MM.1S (cell line): ENCODE measurements around the gene CAPN11.

ENCODE experiments used
- DNase-seq: peaks from one replicate; pipeline ENCODE4 v3.0.0-alpha.2; 2015
- H2AFZ ChIP-seq: fragments of 300-600 bp; sonication (generic); 2 replicates; pipeline ENCODE4 v1.6.0; 2016; ENCODE audit warnings: antibody characterized with exemption, low read length
- H3F3A ChIP-seq: fragments of 300-600 bp; sonication (generic); 2 replicates; pipeline ENCODE4 v1.6.1; 2016; ENCODE audit warnings: mild to moderate bottlenecking, antibody characterized with exemption, low read length, moderate library complexity, mixed read lengths; ENCODE audit not compliant: insufficient read depth
- H3K27ac ChIP-seq: fragments of 300-600 bp; sonication (generic); 2 replicates; pipeline ENCODE4 v1.5.1; 2016; ENCODE audit warnings: mild to moderate bottlenecking, low read length
- H3K27me3 ChIP-seq: fragments of 300-600 bp; sonication (generic); replicated peaks from 2 replicates; pipeline ENCODE4 v1.6.0; 2016; ENCODE audit warnings: low read length; ENCODE audit not compliant: insufficient read depth
- H3K36me3 ChIP-seq: fragments of 300-600 bp; sonication (generic); replicated peaks from 2 replicates; pipeline ENCODE4 v1.6.1; 2016; ENCODE audit warnings: mild to moderate bottlenecking, low read length, mixed read lengths; ENCODE audit not compliant: insufficient read depth
- H3K4me1 ChIP-seq: fragments of 300-600 bp; sonication (generic); 2 replicates; pipeline ENCODE4 v1.6.1; 2016; ENCODE audit warnings: low read length, mixed read lengths
- H3K4me2 ChIP-seq: fragments of 300-600 bp; sonication (generic); 2 replicates; pipeline ENCODE4 v1.6.0; 2016; ENCODE audit warnings: low read depth, low read length
- H3K4me3 ChIP-seq: fragments of 300-600 bp; sonication (generic); 2 replicates; pipeline ENCODE4 v1.5.1; 2016; ENCODE audit warnings: low read length, mixed read lengths
- H3K79me2 ChIP-seq: fragments of 300-600 bp; sonication (generic); 2 replicates; pipeline ENCODE4 v1.6.1; 2016; ENCODE audit warnings: mixed run types, low read length, mixed read lengths
- H3K9ac ChIP-seq: fragments of 300-600 bp; sonication (generic); 2 replicates; pipeline ENCODE4 v1.6.1; 2016; ENCODE audit warnings: low read length, mixed read lengths
- H3K9me2 ChIP-seq: fragments of 300-600 bp; sonication (generic); replicated peaks from 2 replicates; pipeline ENCODE4 v1.6.1; 2016; ENCODE audit warnings: mild to moderate bottlenecking, low read length, mixed read lengths; ENCODE audit not compliant: insufficient read depth
- H3K9me3 ChIP-seq: fragments of 300-600 bp; sonication (generic); replicated peaks from 2 replicates; pipeline ENCODE4 v1.6.1; 2016; ENCODE audit warnings: mild to moderate bottlenecking, low read length, mixed read lengths; ENCODE audit not compliant: insufficient read depth
- H4K20me1 ChIP-seq: fragments of 300-600 bp; sonication (generic); 2 replicates; pipeline ENCODE4 v1.6.1; 2016; ENCODE audit warnings: mild to moderate bottlenecking, low read length, moderate library complexity, mixed read lengths; ENCODE audit not compliant: insufficient read depth
- CTCF ChIP-seq: fragments of 300-600 bp; sonication (generic); IDR thresholded peaks from 2 replicates; pipeline ENCODE4 v1.5.1; 2016; ENCODE audit warnings: antibody characterized with exemption, low read length, mixed read lengths
- EZH2 ChIP-seq: fragments of 300-600 bp; sonication (generic); optimal IDR thresholded peaks from 2 replicates; pipeline ENCODE3; 2017; ENCODE audit warnings: low read depth, mild to moderate bottlenecking, antibody characterized with exemption, low read length, mixed read lengths
- EZH2phosphoT487 ChIP-seq: fragments of 300-600 bp; sonication (generic); IDR thresholded peaks from 2 replicates; pipeline ENCODE4 v1.6.1; 2018; ENCODE audit warnings: antibody characterized with exemption, low read length

The CAPN11 gene

GRCh38 chr6:44132476-44132875 is 26.1 kb upstream of the CAPN11 start:
- Histone ChIP-seq H3K36me3 (no peaks in the 10 kb centered on the region), H4K20me1 (no peaks in the 10 kb centered on the region), H3F3A (no peaks in the 10 kb centered on the region), H3K4me3 (no peak overlapping the region), H3K4me2 (no peak overlapping the region), H3K27me3 (no peaks in the 10 kb centered on the region), H3K27ac (no peak overlapping the region), H3K9me3 (no peaks in the 10 kb centered on the region), H2AFZ (no peak overlapping the region), H3K9ac (no peak overlapping the region), H3K9me2 (no peaks in the 10 kb centered on the region), H3K79me2 (peaks cover 15% of the 10 kb centered on the region), H3K4me1 (no peaks in the 10 kb centered on the region)
- DNase-seq, result no peak
- TF ChIP-seq EZH2phosphoT487 (no peak), EZH2 (no peak), CTCF (no peak)

DNA sequence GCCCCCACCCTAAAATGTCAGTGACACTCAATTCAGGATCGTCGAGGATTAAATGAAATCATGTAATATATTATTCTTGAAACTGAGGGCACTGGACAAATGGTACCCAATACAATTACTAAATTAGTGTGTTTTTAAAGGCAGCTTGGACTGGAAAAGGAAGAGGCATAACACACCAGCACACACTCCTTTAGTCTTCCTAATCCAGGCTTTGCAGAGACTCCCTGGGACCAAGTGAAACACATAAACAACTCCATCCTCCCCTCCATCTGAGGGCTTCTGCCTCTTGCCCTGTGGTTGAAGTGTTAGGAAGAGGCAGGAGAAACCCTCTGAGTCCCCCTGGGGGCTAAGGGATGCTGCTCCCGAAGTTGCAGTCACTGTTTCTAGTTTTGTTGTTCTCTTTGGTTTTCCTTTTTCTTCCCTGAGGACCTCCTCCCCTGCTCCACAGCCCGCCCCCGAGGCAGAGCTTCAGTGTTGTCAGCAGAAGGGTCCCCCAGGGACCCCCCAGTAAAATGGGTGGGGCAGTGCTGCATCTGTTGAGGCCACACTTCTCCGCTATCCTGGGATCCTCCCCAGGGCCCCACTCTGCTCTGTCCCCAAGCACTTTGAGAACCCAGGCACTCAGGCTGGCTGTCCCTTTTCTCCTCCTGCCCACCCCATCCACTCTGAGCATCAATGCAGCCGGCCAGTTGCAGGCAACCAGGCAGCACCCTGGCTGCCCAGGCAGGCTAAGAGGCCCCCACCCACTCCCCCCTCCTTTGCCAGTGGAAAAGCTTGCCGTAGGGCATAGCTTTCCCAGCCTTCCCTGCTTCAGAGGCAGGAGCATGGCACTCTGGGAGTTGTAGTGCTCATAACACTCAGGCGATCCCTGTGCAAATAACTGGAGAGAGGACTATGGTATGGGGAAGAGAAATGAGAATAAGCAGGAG is 25.4 kb upstream of the CAPN11 start:
- Histone ChIP-seq H3K9ac (no peak overlapping the region), H3K9me3 (no peaks in the 10 kb centered on the region), H3K27ac (no peak overlapping the region), H4K20me1 (no peaks in the 10 kb centered on the region), H3K79me2 (peaks cover 8% of the 10 kb centered on the region), H3K36me3 (no peaks in the 10 kb centered on the region), H3K27me3 (no peaks in the 10 kb centered on the region), H3K4me3 (no peak overlapping the region), H3F3A (no peaks in the 10 kb centered on the region), H2AFZ (no peak overlapping the region), H3K9me2 (no peaks in the 10 kb centered on the region), H3K4me1 (no peaks in the 10 kb centered on the region), H3K4me2 (no peak overlapping the region)
- no peak for DNase-seq
- TF ChIP-seq EZH2phosphoT487, result no peak
- TF ChIP-seq EZH2, result no peak
- TF ChIP-seq CTCF, result no peak

- H3K36me3 ChIP-seq, result no peaks in the 10 kb centered on the region
- H3K79me2 ChIP-seq, result 0 out of 2 replicates have a peak, but pooled peaks cover 3% of the 10 kb centered on the region
- H4K20me1 ChIP-seq, result no peaks in the 10 kb centered on the region
- TF ChIP-seq EZH2phosphoT487, result no peak
- H3K27ac ChIP-seq, result no peak overlapping the region
- H3K27me3 ChIP-seq, result no peaks in the 10 kb centered on the region
- H3K9me2 ChIP-seq, result no peaks in the 10 kb centered on the region
- no peak overlapping the region for H2AFZ ChIP-seq
- H3K9me3 ChIP-seq, result no peaks in the 10 kb centered on the region
- no peaks in the 10 kb centered on the region for H3K4me1 ChIP-seq
- H3F3A ChIP-seq, result no peaks in the 10 kb centered on the region
- no peak for DNase-seq
- H3K4me2 ChIP-seq, result no peak overlapping the region
- H3K4me3 ChIP-seq, result no peak overlapping the region
- H3K9ac ChIP-seq, result no peak overlapping the region
Observed at GRCh38 chr6:44133981-44134711, 24.5 kb upstream of the CAPN11 start.
